SK-N-SH (cell line): ENCODE results near the gene SH2B3. TPM values are rescaled to one million over a fixed set of nuclear protein-coding genes. Genes with fewer than 3 reads are reported as not detected.

ENCODE experiments used
- CTCF ChIP-seq: fragments of 200-600 bp; sonication (generic); IDR thresholded peaks from 2 replicates; pipeline ENCODE4 v1.6.1; 2017; ENCODE audit warnings: antibody characterized with exemption, mild to moderate bottlenecking, moderate library complexity
- EP300 ChIP-seq, 2 experiments: IDR thresholded peaks; 2 replicates each; pipeline versions ENCODE4 v1.4.0 to v1.6.1; 2012; ENCODE audit warnings: borderline replicate concordance in 1 of 2, low read depth in 1 of 2, low read length in 1 of 2
- FOSL2 ChIP-seq: IDR thresholded peaks from 2 replicates; pipeline ENCODE4 v1.4.0; 2012; ENCODE audit warnings: low read depth, mild to moderate bottlenecking, moderate library complexity, borderline replicate concordance
- JUND ChIP-seq: IDR thresholded peaks from 2 replicates; pipeline ENCODE4 v1.4.0; 2012
- MAX ChIP-seq: IDR thresholded peaks from 2 replicates; pipeline ENCODE4 v1.4.0; 2012; ENCODE audit warnings: low read depth
- MXI1 ChIP-seq: IDR thresholded peaks from 2 replicates; pipeline ENCODE4 v1.6.1; 2012; ENCODE audit warnings: mild to moderate bottlenecking, low read depth, low read length, improper control_type of control experiment
- PBX3 ChIP-seq: IDR thresholded peaks from 2 replicates; pipeline ENCODE4; 2012
- POLR2AphosphoS5 ChIP-seq: IDR thresholded peaks from 2 replicates; pipeline ENCODE4 v1.6.1; 2012; ENCODE audit warnings: low read depth, low read length
- RAD21 ChIP-seq: IDR thresholded peaks from 2 replicates; pipeline ENCODE4 v1.6.1; 2012; ENCODE audit warnings: mild to moderate bottlenecking, low read length
- RCOR1 ChIP-seq: fragments of 150-350 bp; IDR thresholded peaks from 2 replicates; pipeline ENCODE4 v1.6.1; 2017; ENCODE audit warnings: antibody characterized with exemption, low read length
- REST ChIP-seq: IDR thresholded peaks from 2 replicates; pipeline ENCODE4 v1.6.1; 2012; ENCODE audit warnings: mild to moderate bottlenecking, low read depth, low read length, moderate library complexity
- RFX5 ChIP-seq: IDR thresholded peaks from 2 replicates; pipeline ENCODE4 v1.6.1; 2012; ENCODE audit warnings: mild to moderate bottlenecking, improper control_type of control experiment, low read length
- SMC3 ChIP-seq: IDR thresholded peaks from 2 replicates; pipeline ENCODE4 v1.6.1; 2012; ENCODE audit warnings: low read depth, low read length, improper control_type of control experiment
- TCF12 ChIP-seq: IDR thresholded peaks from 2 replicates; pipeline ENCODE4 v1.4.0; 2012
- TEAD4 ChIP-seq: IDR thresholded peaks from 2 replicates; pipeline ENCODE4 v1.4.0; 2012; ENCODE audit warnings: mild to moderate bottlenecking, borderline replicate concordance; ENCODE audit not compliant: insufficient read depth
- USF2 ChIP-seq: fragments of 150-350 bp; IDR thresholded peaks from 2 replicates; pipeline ENCODE4 v1.6.1; 2017; ENCODE audit warnings: antibody characterized with exemption, low read length, low read depth, borderline replicate concordance
- polyA plus RNA-seq, 3 experiments: library from polyadenylated mRNA; depleted of rRNA; stranded (reverse); fragments of >200 nt; gene quantifications; 2 replicates each; pipeline ENCODE4 v1.2.3, GENCODE V29; 2012

SH2B3 gene
- polyA plus RNA-seq, 1 of the 3 experiments (the other 2 are of a cell fraction) = 15.6 TPM

GRCh38 chr12:111396726-111397445 lies 8.8 kb upstream of the SH2B3 start (continued):
- TF ChIP-seq CTCF (peak; percentile 97), TCF12 (peak; percentile 30; the same call in 1 of the 2 replicates), JUND (no peak), POLR2AphosphoS5 (no peak), EP300 (IDR thresholded peaks at IDR 0.05; ENCODE audit: borderline replicate concordance in 1 of 2, low read depth in 1 of 2, low read length in 1 of 2) (peak in 1 of 2 experiments; percentile 8; a peak in 1 of 4 replicates), MXI1 (peak; percentile 33; the same call in 1 of the 2 replicates), SMC3 (peak; percentile 95), PBX3 (peak; percentile 51), MAX (peak; percentile 39; the same call in 1 of the 2 replicates), RCOR1 (peak; percentile 15; the same call in 1 of the 2 replicates), RAD21 (peak; percentile 91), REST (no peak), USF2 (no peak), TEAD4 (no peak), FOSL2 (peak; percentile 39; the same call in 1 of the 2 replicates), RFX5 (no peak)
